HG03159 (cell line): ENCODE data around the gene AGPAT4.
"Not testable (repeated sequence)": the region's sequence is repeated elsewhere in the genome, so short reads cannot be mapped to it uniquely, and the experiment has no call there.

ENCODE experiments used
- ATAC-seq: cut with Tn5 transposase; IDR thresholded peaks from one replicate; pipeline ENCODE4 v1.9.1; 2021; ENCODE audit warnings: mild to moderate bottlenecking, moderate library complexity; ENCODE audit not compliant: unreplicated experiment

Gene AGPAT4

DNA sequence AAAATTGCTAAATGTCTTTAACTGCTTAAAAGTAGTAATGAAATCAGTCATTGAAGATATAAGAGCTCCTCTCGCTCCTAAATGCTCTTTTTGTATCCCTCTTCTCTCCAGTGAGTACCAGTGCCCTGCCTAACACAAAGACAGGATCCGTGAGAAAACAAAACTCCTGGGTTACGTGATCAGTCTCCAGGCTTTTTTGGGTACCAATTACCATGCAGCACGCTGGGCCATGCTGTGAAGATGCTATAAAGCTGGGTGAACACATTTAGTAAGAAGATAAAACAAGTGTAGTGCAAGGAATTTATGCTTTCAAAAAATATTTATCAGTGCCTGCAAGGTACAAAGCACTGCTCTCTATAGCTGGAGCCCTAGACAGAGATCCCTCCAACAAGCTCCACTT lies 66.7 kb downstream of the AGPAT4 start:
- no peak for ATAC-seq

DNA sequence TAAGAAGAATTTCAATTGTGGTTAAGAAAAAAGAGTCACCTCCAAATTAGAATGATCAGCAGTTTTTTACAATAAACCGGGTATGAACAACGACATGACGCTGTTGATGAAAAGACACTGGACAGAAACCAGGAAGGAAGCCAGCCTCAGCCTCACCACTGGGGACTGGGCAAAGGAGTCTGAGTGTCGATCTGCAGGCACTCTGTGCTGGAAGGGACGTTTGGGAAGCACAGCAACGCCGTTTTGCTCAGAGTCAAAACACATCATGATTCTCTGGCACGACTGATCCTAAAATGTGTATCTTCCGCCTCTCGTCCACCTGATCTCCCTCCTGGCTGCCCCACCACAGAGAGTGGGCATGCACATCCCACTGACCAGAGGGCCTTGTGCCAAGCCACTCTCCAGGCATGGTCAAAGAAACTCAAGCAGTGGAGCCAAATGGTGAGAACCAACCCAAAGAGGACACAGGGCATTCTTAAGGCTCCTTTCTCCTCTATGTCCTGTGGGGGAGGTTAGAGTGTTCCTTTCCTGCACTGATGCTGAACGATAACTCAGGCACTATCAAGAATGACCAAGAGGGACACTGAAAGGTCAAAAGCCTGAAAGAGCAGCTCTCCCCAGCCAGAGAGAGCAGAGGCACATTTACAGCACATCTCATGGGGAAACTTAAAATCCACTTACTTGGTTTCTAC lies 68.8 kb downstream of the AGPAT4 start:
- no peak for ATAC-seq

DNA sequence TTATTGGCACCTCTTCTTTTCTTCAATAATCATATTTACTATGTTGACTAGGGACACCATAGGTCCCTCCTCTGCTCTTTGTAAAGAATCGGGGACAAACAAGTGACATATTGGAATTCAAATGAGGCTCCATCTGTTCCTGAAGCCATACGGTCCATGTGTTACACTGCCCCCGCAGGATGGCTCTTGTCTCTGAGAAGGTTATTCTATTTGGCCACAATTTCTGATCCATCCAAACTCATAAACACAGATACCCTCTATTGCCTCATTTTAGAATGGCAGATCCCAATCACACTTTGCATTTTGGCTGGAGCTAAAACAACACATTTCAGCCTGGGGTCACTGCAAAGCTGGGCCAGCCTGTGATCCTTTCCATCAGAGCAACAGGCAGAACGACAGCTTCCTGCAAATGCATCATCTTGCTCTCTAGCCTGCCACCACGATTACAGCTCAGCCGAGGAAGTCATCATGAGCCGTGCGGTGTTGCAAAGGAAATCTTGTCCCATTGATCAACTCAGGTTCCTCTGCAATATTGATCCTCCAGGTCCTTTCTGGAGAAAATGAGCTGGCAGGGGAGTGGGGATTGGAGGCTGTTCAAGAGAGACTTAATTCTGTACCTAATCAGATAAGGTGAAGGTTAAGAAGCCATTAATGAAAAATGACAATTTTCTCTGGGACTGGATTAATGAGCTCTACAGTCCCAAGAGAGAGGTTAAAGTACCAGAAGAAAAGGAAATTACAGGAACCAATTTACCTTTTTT lies 73.1 kb downstream of the AGPAT4 start:
- ATAC-seq = no peak

DNA sequence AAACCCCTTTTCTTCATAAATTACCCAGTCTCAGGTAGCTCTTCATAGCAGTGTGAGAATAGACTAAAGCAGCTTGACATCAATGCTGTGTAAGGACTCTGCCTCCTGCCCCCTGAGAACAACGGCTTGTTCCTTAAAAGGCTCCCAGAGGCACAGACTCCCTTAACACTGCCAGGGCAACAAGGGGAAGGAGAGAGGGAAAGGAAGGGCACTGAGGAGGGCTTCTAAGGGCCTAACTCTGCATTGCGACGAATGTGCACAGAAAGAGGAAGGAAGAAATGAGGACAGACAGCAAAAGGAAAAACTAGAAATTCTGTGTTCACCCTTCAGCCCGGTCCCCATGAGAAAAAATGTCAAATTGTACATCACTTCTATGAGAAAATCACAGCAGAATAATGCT lies 74.0 kb downstream of the AGPAT4 start:
- ATAC-seq = no peak

DNA sequence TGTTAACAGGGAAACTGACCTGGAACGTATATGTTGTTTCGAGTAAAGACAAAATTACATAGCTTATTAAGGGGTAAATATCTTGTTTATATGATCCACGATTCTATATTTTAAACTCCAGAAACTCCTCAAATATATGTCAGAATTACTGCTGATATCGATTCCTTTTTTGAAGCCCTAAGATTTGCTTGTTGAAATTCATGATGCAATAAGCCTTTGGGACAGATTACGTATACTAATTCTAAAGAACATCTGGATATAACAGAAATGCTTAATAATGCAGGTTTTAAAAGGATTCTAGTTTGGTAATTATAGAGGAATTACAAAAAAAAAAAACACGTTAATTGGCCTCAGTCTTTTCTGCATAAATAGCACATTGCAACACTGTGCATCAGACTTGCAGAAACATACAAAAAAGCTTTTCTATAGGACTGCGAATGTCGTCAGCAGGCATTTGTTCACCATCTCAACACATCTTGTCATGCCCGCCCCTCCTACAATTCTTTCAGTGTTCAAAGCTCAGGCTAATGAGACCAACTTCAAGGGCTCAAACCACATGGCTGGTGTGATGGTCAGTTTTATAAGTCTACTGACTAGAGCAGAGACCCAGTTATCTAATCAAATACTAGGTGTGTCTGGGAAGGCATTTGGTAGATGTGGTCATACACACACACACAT lies 74.9 kb downstream of the AGPAT4 start:
- no peak for ATAC-seq

DNA sequence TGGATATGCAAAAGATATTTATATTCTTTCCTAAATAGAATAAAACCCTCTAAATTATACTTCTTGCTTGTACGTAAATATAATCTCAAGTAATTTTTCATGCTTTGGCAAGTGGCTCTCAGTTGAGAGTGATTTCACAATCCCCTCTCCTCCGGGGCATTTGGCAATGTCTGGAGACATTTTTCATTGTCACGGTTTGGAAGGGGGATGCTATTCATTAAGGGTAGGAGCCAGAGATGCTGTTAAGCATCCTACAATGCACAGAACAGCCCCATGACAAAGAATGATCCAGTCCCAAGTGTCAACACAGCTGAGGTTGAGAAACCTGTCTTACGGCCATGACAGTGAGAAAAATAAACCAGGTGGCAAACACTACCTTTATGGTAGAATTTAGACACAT lies 75.7 kb downstream of the AGPAT4 start:
- no peak for ATAC-seq

DNA sequence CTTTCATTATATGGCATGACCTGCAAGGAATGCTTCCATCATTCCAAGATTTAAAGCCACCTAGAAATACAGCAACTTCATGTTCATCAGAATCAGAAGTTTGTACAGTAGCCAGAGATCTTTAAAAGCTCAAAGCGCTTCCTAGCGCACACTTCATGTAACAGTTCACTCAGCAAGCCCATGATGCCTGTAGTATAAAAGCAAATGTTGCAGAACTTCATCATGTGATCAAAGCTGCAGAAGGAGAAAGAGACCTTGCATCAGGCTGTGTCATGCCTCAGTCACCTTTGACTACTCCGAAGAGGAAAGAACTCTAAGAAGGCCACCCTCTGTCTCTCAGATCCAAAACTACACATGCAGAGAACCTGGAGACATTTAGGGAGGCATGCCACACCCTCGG lies 78.5 kb downstream of the AGPAT4 start:
- ATAC-seq = no peak

DNA sequence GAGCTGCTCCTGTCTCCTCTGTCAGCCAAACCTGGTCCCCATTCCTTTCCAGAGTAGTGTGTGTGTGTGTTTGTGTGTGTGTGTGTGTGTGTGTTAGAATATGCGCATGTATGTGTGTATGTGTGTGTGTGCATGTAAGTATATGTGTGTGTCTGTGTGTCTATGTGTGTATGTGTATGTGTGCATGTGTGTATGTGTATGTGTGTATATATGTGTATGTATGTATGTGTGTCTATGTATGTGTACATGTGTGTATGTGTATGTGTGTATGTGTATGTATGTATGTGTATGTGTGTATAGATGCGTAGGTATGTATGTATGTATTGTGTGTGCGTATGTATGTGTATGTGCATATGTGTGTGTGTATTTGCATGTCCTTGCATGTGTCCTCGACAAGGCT lies 79.5 kb downstream of the AGPAT4 start:
- no peak for ATAC-seq

DNA sequence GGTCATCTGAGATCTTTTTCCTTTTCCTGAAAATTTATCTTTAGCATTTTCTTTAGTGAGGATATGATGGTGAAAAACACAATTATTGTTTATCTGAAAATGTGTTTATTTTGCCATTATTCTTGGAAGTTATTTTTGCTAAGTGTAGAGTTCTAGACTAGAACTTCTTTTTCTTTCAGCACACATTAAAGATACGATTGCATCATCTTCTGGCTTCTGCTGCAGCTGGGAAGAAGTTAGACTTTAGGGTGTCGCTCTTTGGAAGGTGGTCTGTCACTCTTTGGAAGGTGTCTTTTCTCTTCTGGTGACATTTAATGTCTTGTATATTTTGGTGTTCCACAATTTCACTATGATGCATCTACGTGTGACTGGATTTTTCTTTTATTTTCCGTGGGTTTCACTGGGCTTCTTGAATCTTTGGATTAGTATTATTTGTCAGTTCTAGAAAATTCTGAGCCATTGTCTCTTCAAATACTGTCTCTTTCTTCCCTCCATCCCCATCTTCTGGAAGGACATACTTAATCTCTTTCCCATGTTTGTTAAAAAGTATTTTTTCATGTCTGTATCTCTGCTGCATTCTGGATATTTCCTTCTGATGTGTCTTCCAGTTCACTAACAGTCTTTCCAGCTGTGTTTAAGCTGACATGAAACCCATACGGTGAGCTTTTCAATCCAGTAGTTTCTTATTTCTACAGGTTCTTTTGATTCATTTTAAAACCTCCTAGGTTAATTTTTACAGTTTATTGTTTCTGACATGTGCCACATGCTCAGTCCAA lies 81.0 kb downstream of the AGPAT4 start:
- no peak for ATAC-seq

DNA sequence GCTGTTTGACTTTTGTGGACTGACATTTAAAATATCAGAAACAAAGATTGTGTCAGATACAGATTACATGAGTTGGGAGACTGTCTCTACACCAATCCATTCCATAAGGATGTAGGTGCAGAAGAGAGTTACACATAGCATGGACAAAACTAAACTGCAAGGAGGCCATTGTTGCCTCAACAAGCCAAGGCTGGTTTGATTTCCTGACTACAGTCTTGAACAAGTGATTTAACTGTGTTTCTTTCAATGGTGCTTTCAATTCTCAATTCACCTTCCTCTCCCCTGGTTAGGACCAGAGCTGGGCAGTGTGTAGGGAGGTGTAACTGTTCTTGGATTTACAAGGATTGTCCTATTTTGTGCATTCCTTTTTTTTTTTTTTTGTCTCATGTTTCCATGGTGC lies 82.2 kb downstream of the AGPAT4 start:
- no peak for ATAC-seq

DNA sequence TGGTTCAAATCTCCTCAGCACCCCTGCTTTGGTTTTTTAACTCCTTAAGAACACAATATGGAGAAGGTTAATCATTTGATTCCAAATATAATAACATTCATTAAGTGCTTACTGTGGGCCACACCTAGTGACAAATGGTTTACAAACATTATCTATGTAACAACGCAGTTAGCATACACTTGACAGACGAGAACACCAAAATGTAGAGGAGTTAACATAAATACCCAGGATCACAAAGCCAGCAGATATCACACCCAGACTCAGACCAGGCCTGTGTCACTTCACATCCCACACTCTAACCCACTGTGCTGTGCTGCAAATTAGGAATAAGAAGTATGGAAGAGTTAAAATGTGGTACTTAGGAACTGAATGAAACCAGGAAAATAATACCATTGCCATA lies 82.9 kb downstream of the AGPAT4 start:
- ATAC-seq = no peak

DNA sequence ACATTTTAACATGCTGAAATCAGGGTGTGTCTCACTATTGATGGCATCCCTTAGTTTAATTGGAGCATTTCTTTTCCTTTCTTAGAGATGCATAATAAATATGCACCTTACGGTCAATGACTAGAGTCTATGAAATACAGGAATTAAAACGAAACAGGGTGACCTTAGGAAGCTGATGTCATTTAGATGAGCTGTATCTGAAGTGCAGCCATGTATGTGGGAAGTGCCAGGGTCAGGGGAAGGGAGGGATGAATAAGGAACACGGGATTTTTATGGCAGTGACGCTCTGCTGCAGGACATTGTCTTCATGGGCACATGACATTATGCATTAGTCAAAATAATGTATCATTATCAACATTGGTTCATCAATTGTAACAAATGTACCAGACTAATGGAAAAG lies 84.0 kb downstream of the AGPAT4 start:
- ATAC-seq = no peak

DNA sequence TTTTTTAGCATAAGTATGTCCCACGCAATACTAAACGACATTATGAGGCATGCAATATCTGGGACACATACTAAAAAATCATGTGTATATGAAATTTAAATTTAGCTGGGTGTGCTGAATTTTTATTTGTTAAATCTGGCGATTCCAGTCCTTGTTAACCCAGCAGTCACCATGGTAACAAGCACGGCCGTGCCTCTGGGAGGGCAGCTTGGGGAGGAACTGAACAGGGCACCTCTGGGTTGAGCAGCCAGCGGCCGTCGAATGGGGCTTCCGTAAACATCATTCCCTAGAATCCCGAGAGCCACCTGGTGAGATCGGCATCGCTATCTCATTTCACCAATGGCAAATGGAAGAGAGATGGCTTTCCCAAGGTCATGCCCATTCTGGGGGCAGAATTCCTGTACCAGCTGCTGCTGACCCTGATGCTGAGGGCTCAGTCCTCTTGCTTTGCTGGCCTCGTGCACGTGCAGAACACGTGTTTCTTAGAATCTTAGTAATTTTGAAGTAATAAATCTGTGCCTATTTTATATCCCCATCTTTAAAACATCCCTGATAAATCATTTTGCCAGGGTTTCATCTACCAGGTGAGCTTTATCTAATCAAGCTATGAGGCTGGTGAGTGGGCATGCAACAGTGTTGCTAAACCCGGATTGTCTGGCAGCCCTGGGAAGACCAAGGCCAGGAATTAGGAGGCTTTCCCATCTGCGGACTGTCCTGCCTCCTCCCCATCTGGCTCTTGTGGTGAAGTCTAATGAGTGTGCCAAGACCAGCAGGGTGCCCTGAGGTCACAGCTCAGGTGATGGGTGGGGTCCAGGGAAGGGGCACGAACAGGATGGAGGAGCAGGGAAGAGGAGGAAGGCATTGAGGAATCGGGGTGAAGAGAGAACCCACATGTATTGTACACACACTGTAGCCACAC lies 85.1 kb downstream of the AGPAT4 start:
- ATAC-seq = no peak

DNA sequence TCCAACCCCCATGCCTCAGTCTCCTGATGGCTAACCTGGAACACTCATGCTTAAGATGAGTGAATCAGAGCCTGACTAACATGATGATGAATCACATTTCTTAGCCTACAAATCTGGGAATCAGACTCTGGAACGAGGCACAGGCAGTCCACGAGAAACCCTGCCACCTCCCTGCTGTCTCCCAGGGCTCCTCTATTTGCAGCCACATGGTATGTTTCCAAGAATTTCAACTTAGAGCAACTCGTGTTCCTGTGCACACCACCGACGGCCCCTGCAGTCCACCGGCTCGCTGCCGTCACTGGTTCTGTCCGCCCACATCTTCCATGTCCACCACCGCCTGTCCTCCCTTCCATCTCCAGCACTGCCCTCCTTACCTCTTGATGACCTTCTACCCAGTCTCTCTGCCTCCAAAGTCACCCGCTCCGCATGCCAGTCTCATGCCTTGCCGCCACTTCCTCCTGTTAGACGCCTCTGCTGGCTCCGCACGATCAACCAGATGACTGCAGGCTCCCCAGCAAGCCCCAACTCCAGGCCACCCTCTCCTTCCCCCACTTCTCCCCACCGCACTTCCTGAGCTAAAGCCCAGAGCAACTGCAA lies 87.6 kb downstream of the AGPAT4 start:
- ATAC-seq = no peak

DNA sequence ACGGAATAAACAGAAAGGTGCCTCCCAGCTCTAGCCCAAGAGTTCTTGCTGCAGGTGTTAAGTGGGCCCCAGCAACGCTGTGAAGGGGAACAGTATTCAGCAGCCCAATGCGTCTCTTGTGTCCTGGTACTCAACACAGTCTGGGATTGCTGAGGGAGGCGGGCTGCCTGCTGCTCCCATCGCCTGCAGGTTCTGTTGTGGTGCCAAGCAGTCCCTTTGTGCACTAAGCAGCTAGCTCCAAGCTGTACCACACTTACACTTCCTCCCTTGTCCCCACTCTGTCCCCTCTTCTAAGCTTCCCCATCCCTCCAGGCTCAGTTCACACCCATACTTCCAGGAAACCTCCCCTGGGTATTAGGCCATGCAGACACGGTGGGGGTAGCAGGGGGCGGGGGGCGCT lies 92.7 kb downstream of the AGPAT4 start:
- no peak for ATAC-seq

DNA sequence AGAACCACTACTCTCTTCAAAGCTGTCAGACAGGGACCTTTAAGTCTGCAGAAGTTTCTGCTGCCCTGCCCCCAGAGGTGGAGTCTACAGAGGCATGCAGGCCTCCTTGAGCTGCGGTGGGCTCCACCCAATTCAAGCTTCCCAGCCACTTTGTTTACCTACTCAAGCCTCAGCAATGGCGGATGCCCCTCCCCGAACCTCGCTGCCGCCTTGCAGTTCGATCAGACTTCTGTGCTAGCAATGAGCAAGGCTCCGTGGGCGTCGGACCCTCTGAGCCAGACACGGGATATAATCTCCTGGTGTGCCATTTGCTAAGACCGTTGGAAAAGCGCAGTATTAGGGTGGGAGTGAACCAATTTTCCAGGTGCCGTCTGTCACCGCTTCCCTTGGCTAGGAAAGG lies 95.7 kb downstream of the AGPAT4 start:
- not testable (repeated sequence) for ATAC-seq

DNA sequence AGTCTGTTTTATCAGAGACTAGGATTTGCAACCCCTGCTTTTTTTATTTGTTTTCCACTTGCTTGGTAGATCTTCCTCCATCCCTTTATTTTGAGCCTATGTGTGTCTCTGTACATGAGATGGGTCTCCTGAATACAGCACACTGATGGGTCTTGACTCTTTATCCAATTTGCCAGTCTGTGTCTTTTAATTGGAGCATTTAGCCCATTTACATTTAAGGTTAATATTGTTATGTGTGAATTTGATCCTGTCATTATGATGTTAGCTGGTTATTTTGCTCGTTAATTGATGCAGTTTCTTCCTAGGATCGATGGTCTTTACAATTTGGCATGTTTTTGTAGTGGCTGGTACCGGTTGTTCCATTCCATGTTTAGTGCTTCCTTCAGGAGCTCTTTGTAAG lies 97.4 kb downstream of the AGPAT4 start:
- not testable (repeated sequence) for ATAC-seq

DNA sequence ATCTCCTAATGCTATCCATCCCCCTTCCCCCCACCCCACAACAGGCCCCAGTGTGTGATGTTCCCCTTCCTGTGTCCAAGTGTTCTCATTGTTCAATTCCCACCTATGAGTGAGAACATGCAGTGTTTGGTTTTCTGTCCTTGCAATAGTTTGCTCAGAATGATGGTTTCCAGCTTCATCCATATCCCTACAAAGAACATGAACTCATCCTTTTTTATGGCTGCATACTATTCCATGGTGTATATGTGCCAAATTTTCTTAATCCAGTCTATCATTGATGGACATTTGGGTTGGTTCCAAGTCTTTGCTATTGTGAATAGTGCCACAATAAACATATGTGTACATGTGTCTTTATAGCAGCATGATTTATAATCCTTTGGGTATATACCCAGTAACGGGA lies 101.1 kb downstream of the AGPAT4 start:
- not testable (repeated sequence) for ATAC-seq

DNA sequence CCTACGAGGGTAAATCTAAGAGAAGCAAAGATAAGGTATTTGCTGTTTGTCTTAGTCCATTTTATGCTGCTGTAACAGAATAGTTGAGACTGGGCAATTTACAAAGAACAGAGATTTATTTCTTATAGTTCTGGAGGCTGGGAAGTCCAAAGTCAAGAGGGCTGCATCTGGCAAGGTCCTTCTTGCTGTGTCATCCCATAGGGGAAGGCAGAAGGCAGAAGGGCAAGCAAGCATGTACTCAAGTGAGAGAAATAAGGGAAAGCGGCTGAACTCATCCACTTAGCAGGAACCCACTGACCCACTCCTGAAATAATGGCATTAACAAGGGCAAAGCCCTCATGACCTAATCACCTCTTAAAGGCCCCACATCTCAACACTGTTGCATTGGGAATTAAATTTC lies 102.7 kb downstream of the AGPAT4 start:
- no peak for ATAC-seq

DNA sequence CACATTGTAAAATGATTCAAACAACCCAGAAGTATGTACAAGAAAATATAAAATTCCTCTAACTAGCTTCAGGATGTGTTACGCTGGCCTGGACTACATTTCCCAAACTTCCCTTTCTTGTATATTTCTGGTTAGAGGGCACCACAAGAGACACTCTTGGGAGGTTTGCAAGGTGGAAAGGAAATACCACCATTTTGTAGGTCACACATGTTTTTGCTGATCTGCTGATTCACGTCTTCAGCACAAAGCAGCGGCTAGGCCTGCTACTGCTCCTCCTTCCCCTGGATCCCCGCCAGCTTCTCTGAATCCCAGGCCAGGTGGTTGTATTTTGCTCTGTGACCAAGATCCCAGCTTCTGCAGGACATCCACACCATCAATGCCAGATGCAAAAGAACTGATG lies 104.2 kb downstream of the AGPAT4 start:
- ATAC-seq = no peak
